HG03060 (cell line): ENCODE results near the gene ZMYND11.

Source experiments
- ATAC-seq: cut with Tn5 transposase; IDR thresholded peaks from one replicate; pipeline ENCODE4 v1.9.1; 2021; ENCODE audit warnings: low read depth, moderate number of reproducible peaks; ENCODE audit not compliant: unreplicated experiment

Gene ZMYND11

DNA sequence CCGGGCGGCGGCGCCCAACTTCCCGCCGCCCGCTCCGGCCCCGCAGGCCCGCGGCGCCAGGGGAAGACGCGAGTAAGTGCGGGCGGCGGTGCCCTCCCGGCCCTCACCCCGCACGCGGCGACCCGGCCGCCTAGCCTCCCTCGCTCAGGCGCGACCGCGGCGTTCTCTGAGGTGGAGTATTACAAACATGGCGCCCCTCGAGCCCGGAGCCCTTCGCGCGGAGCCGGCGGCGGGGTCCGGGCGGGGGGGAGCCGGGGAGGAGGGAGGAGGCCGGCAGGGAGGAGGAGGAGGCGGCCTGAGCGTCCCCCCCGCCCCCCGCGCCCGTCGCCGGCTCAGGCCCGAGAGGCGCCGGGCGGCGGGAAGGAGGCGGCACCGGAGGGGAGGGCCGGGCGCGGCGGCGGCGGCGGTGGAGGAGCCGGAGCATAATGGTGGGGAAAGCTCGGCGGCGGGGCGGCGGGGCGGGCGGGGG, at the start of gene ZMYND11:
Gene ZMYND11, plus strand, starts transcription at position 324 of the 469 bp plus-strand sequence. CDS start 44,558 bp downstream, outside the sequence.
- ATAC-seq, result no peak

DNA sequence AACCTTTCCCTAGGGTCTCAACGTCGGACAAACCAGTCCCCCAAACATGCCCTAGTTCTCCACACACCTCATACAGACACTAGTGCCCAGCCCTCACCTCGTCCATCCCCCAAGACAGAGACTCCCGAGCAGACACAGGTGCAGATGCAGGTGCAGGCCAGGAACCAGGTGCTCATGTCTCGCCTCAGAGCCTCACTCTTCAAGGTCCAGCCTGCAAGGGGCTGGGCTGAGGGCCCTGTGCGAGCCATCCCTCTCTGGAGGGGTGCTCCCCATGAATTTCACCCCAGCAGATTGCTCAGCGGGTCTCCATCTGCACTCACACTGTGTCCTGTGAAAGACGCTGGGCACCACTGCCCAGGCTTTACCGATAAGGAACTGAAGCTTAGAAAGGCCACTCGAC, 49.2 kb upstream of the ZMYND11 start:
- ATAC-seq, result no peak

DNA sequence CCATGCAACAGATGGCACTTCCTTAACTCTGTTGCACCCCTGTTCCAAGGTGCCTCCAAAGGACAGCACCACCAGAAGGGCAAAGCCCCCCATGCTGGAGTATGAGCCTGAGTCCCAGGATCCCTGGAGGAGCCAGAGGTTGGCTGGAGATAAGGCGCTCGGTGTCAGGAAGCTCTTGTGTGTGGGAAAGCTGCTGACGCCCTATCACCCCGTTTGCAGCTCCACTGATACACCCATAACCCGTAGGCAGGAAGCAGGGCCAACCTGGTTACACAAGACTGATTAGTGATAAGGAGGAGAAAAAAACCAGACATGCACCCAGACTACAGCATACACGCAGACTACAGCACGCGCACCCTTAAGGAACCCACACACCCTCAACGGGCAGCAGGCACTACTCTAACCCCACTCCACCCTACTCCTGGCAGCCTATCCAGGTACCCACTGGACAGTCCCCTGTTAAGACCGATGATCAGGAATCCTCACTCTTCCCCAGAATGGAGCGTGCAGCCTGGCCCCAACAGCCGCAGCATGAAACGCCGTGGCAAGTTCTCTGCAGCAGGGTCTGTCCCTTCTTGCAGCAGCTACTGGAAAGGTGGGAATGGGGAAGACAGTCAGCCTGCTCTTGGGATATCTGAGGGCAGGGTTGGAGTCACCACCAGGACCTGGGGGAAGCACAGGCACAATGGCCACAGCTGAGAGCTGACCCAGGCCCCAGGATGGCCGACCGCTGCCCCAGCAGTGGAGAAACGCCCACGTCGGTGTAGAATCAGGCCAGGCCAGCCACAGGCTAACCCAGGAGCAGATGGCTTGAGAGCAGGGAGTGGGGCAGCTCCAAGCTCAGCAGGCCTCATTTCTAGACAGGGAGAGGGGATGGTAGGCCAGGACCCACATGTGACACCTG, 47.8 kb upstream of the ZMYND11 start:
- ATAC-seq, result no peak

DNA sequence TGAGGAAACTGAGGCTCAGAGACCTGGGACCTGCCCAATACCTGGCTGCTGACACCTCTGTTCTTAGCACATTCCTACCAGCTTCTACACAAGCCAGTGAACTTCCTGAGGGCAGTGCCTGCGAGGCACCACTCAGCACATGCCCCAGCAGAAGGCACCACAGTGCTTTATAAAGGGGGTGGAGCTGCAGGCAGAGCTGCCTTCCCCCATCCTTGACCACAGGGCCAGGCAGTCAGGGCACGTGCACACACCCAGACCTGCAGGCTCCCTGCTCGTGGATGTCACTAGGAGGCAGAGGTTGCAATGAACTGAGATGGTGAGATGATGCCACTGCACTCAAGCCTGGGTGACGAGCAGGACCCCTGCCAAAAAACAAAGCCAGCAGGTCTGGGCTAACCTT, 47.0 kb upstream of the ZMYND11 start:
- no peak for ATAC-seq

DNA sequence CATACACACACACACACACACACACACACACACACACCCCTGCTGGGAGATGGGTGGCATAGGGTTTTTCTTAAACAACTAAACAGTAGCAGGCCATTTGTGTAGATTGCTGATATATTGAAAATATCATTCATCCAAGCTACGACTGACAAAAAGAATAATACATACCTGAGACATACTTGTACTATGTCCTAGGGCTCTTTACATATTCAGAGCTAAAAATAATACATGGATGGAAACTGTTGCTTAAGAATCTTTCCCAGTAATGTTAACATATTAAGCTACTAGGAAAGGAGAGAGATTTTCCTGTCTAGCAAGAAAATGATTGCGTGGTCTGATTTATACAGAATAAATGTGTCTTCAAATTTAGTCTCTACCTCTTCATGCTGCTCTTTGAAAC, 46.0 kb upstream of the ZMYND11 start:
- ATAC-seq, result no peak

DNA sequence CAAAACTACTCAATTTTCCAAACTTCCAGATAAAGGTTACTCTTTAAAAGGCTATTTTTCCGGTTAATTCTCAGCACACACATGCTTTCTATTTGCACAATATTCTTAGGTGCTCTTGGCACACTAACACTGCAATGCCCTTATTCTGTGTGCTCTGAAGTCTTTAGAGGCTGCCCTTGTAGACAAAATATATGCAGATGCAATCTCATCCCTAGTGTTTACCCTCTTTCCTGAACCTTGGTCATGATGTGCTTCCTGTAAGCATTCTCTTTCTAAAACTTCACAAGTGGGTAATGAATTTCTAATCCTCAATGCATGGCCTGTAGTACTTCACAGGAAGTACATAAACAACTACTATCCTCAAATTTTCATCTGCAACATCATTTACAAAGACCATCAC, 45.1 kb upstream of the ZMYND11 start:
- ATAC-seq, result no peak

DNA sequence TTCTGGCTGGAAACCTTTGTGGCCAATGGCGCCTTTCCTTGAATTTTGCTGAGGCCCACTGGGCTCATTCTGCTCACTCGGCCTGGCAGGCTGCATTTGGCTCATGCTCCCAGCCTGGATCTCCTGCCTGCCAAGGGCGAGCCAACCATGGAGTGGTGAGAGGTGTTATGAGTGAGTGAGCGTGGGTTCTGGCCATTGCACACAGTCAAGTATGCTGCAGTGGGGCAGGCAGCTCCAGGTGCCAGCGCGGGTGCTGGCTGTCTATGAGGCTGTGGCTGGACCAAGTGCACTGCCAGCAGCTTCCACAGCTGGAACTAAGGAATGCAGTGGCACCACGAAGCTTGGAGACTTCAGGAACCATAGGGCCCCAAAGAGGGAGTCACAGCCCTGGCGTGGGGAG, 43.9 kb upstream of the ZMYND11 start:
- no peak for ATAC-seq

DNA sequence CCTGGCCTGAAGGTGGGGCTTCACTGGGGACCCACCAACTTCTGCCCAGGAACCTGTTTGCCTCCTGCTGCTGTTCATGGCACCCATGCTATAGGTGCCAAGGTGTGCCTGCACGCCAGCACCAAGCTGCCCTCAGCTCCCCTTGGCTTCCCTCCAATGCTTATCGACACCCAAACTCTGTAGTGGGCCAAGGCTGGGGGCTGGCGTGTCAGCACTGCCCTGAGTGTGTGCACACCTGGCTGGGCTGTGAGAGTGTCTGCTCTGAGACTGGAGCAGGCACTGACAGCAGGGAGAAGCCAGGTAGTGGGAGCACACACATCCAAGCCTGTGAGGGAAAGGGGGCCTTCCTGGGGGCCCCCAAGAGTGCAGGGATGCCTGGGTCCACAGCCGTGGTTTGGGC, 43.1 kb upstream of the ZMYND11 start:
- ATAC-seq, result no peak

DNA sequence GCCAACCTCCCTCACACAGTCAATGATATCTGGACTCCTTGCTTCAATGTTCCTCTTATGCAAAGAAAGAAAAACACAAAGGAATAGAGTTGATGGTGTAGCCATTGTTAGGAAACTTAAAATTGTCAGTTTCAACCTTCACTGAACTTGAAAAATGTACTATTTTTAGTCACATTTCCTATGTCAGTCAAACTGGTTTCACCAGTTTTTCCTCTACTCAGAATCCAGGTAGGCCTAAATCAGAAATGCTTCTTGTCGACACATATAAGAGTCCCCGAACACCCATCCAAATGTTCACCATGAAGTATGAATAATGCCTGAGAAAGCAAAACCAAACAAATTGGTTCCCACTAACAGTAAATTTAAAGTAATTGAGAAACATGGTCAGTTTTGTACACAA, 42.4 kb upstream of the ZMYND11 start:
- no peak for ATAC-seq

DNA sequence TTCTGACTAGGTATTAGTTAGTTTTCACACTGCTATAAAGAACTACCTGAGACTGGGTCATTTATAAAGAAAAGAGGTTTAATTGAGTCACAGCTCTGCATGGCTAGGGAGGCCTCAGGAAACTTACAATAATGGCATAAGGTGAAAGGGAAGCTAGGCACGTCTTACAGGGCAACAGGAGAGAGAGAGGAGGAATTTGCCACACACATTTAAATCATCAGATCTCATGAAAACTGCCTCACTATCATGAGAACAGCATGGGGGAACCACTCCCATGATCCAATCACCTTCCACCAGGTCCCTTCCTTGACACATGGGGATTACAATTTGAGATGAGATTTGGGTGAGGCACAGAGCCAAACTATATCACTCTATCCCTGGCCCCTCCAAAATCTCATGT, 40.6 kb upstream of the ZMYND11 start:
- no peak for ATAC-seq

DNA sequence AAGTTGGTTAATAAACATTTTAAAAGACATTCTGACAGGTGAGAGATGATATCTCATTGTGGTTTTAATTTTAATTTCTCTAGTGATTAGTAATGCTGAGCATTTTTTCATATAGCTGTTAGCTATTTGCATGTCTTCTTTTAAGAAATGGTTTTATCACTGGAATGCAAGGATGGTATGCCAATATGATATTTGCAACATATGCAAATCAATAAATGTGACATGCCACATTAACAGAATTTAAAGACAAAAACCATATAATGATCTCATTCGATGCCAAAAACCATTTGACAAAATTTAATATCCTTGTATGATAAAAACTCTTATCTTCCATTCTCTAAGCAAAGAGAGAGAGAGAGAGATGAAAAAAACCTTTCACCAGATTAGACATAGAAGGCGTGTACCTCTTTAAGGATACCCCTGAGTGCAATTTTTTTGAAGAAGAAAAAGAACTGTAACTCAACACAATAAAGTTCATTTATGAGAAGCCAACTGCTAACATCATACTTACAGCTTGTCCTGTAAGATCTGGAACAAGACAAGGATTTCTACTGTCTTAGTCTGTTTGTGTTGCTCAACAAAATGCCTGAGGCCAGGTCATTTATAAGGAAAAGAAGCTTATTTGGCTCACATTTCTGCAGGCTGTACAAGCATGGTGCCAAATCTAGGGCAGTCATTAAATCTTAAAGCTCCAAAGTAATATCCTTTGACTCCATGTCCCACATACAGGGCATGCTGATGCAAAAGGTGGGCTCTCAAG, 39.7 kb upstream of the ZMYND11 start:
- no peak for ATAC-seq

DNA sequence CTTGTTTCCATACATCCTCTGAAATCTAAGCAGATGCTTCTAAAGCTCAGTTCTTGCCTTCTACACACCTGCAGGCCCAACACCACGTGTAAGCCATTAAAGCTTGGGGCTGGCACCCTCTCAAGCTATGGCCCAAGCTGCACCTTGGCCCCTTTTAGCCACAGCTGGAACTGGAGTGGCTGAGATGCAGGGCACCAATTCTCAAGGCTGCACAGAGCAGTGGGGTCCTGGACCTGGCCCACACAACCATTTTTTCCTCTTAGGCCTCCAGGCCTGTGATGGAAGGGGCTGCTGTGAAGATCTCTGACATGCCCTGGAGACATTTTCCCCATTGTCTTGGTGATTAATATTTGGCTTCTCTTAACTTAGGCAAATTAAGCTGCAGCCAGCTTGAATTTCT, 38.8 kb upstream of the ZMYND11 start:
- no peak for ATAC-seq

DNA sequence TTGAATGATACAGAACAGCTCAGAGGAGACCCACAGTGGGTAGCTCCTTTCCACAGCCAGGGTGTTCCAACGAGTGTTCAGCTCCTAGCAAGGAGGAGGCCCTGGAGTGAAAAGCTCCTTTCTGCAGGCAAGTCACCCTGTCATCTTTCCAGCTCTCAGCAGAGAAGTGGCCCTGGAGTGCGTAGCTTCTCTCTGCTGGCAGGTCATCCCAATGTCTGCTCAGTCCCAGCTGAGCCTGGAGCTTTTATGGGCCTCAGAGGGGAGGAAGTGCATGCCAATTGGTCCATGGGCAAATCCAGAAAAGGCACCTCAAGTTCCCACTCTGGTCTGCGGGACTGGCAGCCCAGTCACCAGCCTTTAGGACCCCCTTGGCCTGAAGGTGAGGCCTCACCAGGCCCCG, 30.8 kb upstream of the ZMYND11 start:
- no peak for ATAC-seq

DNA sequence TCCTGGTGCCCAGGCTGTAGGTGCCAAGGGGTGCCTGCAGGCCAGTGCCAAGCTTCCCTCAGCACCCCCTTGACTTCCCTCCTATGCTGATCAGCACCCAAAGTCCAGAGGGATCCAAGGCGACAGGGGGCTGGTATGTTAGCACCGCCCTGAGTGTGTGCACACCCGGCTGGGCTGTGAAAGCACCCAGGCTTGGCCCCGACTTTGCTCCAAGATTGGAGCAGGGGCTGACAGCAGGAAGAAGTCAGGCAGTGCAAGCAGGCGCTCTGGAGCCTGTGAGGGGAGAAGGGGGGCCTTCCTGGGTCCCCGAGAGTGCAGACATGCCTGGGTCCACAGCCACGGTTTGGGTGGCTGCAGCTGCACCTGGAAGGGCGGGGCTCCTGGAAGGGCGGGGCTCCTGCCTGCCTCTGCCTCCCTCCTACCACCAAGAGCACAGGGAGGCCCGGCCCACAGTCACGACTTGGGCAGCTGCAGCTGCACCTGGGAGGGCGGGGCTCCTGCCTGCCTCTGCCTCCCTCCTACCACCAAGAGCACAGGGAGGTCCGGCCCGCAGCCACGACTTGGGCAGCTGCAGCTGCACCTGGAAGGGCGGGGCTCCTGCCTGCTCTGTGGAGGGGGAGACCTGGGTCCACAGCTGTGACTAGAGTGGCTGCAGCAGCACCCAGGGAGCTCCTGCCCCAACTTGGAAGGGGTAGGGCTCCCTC, 30.2 kb upstream of the ZMYND11 start:
- ATAC-seq, result no peak

DNA sequence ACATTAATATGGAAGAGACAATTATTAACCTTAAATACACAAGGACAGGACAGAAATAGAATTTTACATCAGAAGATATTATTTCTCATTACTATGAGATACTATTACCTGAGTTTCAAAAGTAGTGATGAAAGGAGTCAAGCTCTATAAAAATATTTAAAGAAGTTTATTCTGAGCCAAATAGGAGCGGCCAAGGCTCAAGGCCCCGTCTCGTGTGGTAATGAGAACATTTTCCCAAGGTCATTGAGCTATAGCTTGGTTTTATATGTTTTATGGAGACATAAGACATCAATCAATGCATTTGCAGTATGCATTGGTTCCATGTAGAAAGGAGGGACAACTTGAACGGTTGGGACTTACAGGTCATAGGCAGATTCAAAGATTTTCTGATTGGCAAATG, 29.4 kb upstream of the ZMYND11 start:
- no peak for ATAC-seq

DNA sequence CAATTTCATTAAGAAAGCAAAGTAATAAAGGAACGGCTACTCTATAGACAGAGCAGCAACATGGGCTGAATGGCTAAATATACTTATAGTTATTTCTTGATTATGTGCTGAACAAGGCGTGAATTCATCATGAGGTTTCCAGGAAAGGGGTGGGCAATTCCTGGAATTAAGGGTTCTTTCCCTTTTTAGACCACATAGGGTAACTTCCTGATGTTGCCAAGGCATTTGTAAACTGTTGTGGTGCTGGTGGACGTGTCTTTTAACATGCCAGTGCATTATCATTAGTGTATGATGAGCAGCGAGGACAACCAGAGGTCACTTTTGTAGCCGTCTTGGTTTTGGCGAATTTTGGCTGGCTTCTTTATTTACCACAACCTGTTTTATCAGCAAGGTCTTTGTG, 28.5 kb upstream of the ZMYND11 start:
- no peak for ATAC-seq

DNA sequence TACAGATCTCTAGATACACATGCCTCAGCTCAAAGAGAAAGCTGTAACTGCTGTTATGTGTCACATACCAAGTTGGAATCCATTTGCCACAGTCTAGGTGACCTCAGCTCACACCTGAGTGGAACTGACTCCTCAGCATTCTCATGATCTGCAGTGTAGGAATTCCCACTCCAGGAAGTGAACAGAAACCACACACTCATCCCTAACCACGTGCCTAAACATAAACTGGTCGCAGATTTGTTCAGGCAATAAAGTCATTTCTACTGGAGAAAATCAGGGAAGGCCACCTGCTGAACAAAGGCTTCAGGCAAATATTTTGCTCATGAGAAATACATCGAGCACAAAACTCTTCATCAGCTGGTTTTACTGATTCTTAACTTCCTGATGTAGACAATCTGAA, 23.0 kb upstream of the ZMYND11 start:
- no peak for ATAC-seq

DNA sequence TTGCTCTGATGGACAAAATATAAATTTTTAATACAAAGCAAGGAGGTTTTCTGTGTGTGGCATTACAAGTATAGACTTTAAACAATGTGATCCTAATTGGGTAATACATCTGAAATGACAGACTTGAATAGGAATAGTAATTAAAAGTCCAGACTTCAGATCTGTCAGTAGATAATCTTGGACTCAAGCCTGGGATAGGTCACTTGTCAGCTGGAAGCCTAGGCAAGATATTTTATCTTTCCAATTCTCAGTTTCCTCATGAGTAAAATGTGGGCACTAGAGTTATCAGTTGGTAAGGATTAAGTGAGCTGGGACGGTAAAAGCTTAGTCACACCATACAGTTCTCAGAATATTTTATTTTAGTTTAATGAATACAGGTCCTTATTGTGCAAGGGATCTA, 10.4 kb upstream of the ZMYND11 start:
- ATAC-seq, result no peak

DNA sequence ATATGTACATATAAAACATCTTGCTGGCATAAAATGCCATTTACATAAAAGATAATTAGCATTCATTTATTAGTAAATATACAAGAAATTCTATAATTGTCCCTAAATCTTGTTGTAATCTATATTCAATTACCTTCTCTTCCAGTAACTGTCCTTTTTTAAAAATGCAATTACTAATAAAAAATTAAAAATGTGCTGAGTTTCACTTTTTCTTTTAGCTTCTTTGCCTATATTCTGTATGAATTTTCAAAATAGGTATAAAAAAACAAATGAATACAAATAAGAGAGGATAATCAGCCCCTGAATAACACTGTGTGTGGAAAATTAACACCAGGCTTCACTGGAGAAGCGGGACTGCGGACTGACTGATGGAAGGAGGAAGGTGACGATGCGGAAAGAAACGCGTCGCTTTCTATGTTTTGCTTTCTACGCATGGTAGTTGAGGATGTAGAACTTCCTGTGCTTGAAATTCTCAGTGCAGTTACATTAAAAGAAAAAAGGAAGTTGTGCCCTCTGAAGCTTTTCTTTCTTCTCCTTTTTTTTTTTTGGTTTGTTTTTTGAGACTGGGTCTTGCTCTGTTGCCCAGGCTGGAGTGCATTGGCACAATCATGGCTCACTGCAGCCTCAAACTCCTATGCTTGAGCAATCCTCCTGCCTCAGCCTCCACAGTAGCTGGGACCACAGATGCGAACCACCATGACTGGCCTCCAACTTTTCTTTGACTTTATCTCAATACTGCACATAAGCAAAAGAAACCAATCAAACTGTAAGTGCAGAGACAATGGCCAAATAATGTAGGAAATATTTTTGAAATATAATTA, 7.4 kb upstream of the ZMYND11 start:
- no peak for ATAC-seq

DNA sequence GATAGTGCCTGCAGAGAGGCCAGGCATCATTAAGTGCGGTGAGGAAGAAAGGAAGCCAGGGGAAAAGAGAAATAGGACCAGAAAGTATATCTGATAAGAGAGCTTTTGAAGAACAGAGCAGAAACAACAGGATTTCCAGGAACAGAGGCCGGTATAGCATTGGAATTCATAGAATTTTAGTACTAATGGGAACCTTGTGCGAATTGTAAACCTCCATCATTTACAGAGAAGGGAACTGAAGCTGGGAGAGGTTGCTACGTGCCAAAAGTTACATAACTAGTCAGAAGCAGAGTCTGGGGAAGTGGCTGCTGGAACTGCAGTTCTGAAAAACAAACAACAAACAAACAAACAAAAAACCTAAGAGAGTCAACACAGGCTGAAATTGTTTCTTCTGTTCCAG, 5.4 kb upstream of the ZMYND11 start:
- no peak for ATAC-seq
